ENCODE results near the gene STPG3.

DNA sequence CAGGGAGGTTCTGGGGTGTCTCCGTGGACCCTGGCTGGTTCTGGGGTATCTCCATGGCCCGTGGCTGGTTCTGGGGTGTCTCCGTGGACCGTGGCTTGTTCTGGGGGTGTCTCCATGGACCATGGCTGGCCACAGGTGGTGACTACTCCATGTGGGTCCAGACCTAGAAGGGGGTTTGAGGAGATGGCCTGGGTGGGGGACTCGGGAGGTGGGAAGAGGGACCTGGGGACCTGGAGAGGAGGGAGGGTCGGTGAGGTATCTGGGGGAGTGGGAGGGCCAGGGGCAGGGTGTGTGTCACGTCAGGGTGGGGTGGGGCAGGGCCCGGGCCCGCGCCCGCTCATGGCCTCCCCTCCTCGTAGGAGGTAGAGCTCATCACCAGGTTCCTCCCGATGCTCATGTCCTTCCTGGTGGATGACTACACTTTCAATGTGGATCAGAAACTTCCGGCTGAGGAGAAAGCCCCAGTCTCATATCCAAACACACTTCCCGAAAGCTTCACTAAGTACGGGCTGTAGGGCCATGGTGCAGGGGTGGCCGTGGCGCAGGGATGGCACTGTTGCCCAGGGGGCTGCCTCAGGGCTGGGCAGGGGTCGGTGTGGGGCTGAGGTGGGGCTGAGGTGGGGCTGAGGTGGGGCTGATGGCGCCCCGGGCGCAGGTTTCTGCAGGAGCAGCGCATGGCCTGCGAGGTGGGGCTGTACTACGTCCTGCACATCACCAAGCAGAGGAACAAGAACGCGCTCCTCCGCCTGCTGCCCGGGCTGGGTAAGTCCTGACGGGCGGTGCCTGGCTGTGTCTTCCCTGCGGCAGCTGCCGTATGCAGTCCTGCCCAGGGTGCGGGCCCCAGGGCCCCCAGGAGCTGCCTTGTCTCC lies 15.7 kb downstream of the STPG3 start:
- TF ChIP-seq, protein P1, sequence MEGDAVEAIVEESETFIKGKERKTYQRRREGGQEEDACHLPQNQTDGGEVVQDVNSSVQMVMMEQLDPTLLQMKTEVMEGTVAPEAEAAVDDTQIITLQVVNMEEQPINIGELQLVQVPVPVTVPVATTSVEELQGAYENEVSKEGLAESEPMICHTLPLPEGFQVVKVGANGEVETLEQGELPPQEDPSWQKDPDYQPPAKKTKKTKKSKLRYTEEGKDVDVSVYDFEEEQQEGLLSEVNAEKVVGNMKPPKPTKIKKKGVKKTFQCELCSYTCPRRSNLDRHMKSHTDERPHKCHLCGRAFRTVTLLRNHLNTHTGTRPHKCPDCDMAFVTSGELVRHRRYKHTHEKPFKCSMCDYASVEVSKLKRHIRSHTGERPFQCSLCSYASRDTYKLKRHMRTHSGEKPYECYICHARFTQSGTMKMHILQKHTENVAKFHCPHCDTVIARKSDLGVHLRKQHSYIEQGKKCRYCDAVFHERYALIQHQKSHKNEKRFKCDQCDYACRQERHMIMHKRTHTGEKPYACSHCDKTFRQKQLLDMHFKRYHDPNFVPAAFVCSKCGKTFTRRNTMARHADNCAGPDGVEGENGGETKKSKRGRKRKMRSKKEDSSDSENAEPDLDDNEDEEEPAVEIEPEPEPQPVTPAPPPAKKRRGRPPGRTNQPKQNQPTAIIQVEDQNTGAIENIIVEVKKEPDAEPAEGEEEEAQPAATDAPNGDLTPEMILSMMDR (IDR thresholded peaks at IDR 0.05; ENCODE audit: low read depth, low read length), result no peak
- TF ChIP-seq POLR2A (IDR thresholded peaks at IDR 0.05; ENCODE audit: extremely low read depth, insufficient read length) (no peak), MYC (IDR thresholded peaks at IDR 0.05; ENCODE audit: low read depth, low read length) (no peak)
- TF ChIP-seq, protein P2, sequence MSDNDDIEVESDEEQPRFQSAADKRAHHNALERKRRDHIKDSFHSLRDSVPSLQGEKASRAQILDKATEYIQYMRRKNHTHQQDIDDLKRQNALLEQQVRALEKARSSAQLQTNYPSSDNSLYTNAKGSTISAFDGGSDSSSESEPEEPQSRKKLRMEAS (IDR thresholded peaks at IDR 0.05; ENCODE audit: low read depth, low read length), result no peak

Data from NB4 (cell line).